Measurements from ENCODE around the gene CTNND2. TPM values are rescaled to one million over a fixed set of nuclear protein-coding genes. Genes with fewer than 3 reads are reported as not detected.

CTNND2 gene
- total and polyA plus RNA-seq, 10 of the 15 experiments (the other 5 are each of a cell fraction or from before 2014, with no cell fraction given), result 0.02 to 0.16 (median 0.04) TPM; not detected in 7

DNA sequence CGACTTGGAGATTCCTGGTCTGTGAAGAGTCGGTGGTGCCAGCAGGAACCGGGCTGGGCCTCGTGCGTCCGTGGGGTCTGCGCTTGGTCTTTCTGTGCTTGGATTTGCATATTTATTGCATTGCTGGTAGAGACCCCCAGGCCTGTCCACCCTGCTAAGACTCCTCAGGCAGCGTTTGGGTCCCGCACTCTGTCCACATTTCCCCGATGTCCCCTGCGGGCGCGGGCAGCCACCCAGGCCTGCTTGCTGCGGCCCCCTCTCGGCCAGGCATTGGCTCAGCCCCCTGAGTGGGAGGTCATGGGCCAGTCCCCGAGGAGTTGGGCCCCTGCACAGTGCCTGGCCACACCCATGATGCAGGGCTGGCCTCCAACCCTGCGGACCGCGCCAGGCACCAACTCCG, 27.4 kb upstream of the CTNND2 start:
- no peaks in the 10 kb centered on the region for H3K27me3 ChIP-seq (replicated peaks in 1 of 2; ENCODE audit: control insufficient read depth in 2 of 2, insufficient read depth in 2 of 2, low read length in 1 of 2)
- CTCF ChIA-PET, result no interaction called here
- FAIRE-seq, result no peak
- in situ Hi-C loops (cut with MboI) (no loop called here), intact Hi-C loops (cut with micrococcal nuclease; ENCODE audit: unreplicated experiment) (no loop called here)
- H4K20me1 ChIP-seq (ENCODE audit: control insufficient read depth, insufficient read depth), result no peaks in the 10 kb centered on the region
- no peaks in the 10 kb centered on the region for H3K79me2 ChIP-seq (ENCODE audit: control insufficient read depth, insufficient read depth, low read length)
- H3K4me2 ChIP-seq (ENCODE audit: control insufficient read depth, insufficient read depth), result no peak overlapping the region
- H3K9ac ChIP-seq (ENCODE audit: control insufficient read depth, insufficient read depth, low read length), result no peak overlapping the region
- BruUV-seq (replicated peaks), result no TSS peak
- 60% methylated on average over 20 of the region's 20 CpGs for WGBS (ENCODE audit: insufficient coverage, insufficient replicate concordance, low lambda C conversion rate, missing lambda C conversion rate)
- H3K9me3 ChIP-seq (replicated peaks; ENCODE audit: control insufficient read depth, insufficient read depth, low read length), result no peaks in the 10 kb centered on the region
- H3K27ac ChIP-seq (ENCODE audit: control insufficient read depth, insufficient read depth), result no peak overlapping the region
- SMC1A ChIA-PET (ENCODE audit: uncharacterized antibody, unreplicated experiment), result no interaction called here
- RAD21 ChIA-PET (ENCODE audit: unreplicated experiment), result no interaction called here
- no peaks in the 10 kb centered on the region for H3K36me3 ChIP-seq (ENCODE audit: control insufficient read depth in 2 of 2, insufficient read depth in 2 of 2, low read length in 1 of 2)
- H2AFZ ChIP-seq (ENCODE audit: control insufficient read depth, low read depth, low read length), result no peak overlapping the region
- no peak for ATAC-seq
- no peak for DNase-seq (ENCODE audit: low read depth, low spot score)
- POLR2A ChIA-PET, result no interaction called here
- no peak overlapping the region for H3K4me3 ChIP-seq
- TF ChIP-seq, protein P1, sequence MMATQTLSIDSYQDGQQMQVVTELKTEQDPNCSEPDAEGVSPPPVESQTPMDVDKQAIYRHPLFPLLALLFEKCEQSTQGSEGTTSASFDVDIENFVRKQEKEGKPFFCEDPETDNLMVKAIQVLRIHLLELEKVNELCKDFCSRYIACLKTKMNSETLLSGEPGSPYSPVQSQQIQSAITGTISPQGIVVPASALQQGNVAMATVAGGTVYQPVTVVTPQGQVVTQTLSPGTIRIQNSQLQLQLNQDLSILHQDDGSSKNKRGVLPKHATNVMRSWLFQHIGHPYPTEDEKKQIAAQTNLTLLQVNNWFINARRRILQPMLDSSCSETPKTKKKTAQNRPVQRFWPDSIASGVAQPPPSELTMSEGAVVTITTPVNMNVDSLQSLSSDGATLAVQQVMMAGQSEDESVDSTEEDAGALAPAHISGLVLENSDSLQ (IDR thresholded peaks at IDR 0.05), result no peak
- TF ChIP-seq, protein P2, sequence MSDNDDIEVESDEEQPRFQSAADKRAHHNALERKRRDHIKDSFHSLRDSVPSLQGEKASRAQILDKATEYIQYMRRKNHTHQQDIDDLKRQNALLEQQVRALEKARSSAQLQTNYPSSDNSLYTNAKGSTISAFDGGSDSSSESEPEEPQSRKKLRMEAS (IDR thresholded peaks at IDR 0.05; ENCODE audit: low read depth, low read length), result no peak
- TF ChIP-seq, protein P3, sequence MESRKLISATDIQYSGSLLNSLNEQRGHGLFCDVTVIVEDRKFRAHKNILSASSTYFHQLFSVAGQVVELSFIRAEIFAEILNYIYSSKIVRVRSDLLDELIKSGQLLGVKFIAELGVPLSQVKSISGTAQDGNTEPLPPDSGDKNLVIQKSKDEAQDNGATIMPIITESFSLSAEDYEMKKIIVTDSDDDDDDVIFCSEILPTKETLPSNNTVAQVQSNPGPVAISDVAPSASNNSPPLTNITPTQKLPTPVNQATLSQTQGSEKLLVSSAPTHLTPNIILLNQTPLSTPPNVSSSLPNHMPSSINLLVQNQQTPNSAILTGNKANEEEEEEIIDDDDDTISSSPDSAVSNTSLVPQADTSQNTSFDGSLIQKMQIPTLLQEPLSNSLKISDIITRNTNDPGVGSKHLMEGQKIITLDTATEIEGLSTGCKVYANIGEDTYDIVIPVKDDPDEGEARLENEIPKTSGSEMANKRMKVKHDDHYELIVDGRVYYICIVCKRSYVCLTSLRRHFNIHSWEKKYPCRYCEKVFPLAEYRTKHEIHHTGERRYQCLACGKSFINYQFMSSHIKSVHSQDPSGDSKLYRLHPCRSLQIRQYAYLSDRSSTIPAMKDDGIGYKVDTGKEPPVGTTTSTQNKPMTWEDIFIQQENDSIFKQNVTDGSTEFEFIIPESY (IDR thresholded peaks at IDR 0.05), result no peak
- no peak for TF ChIP-seq ZNF207 (IDR thresholded peaks at IDR 0.05; ENCODE audit: borderline replicate concordance)
- H3K4me1 ChIP-seq (ENCODE audit: control insufficient read depth, insufficient read depth, low read length), result no peaks in the 10 kb centered on the region

DNA sequence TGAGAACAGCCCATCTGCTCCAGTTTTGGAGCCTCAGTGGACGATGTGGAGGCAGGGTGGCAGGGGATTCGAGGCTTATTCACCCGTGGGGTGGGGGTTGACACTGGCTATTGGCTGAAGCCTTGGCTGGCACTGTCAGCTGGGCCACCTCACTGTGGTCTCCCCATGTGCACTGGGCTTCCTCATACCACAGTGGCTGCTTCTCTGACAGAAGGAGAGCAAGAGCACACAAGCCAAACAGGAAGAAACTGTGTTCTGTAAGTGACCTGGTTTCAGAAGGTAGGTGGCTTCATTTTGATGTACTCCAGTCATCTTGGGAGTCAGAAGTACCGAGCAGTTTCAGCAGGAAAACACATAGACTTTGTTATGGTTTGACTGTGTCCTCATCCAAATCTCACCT, 24.7 kb upstream of the CTNND2 start:
- Histone ChIP-seq H3K4me2 (ENCODE audit: control insufficient read depth, insufficient read depth) (no peak overlapping the region), H2AFZ (ENCODE audit: control insufficient read depth, low read depth, low read length) (no peak overlapping the region), H3K4me1 (ENCODE audit: control insufficient read depth, insufficient read depth, low read length) (no peaks in the 10 kb centered on the region), H3K27ac (ENCODE audit: control insufficient read depth, insufficient read depth) (no peak overlapping the region), H3K9ac (ENCODE audit: control insufficient read depth, insufficient read depth, low read length) (no peak overlapping the region), H4K20me1 (ENCODE audit: control insufficient read depth, insufficient read depth) (no peaks in the 10 kb centered on the region), H3K79me2 (ENCODE audit: control insufficient read depth, insufficient read depth, low read length) (no peaks in the 10 kb centered on the region), H3K9me3 (replicated peaks; ENCODE audit: control insufficient read depth, insufficient read depth, low read length) (no peaks in the 10 kb centered on the region), H3K27me3 (replicated peaks in 1 of 2; ENCODE audit: control insufficient read depth in 2 of 2, insufficient read depth in 2 of 2, low read length in 1 of 2) (no peaks in the 10 kb centered on the region), H3K4me3 (no peak overlapping the region), H3K36me3 (ENCODE audit: control insufficient read depth in 2 of 2, insufficient read depth in 2 of 2, low read length in 1 of 2) (no peaks in the 10 kb centered on the region)
- CTCF ChIA-PET, result interaction anchor here (0.6 kb wide), 1 partner anchor 1843 kb away, joined by 3 read pairs; no protein-coding TSS in a partner anchor
- WGBS (ENCODE audit: insufficient coverage, insufficient replicate concordance, low lambda C conversion rate, missing lambda C conversion rate), result 0% methylated on average over 4 of the region's 4 CpGs
- FAIRE-seq (no peak), ATAC-seq (no peak), DNase-seq (ENCODE audit: low read depth, low spot score) (no peak)
- RAD21 ChIA-PET (ENCODE audit: unreplicated experiment), result no interaction called here
- in situ Hi-C loops (cut with MboI), result no loop called here
- TF ChIP-seq POLR2A (IDR thresholded peaks at IDR 0.05; ENCODE audit: low read depth, low read length), result no peak
- SMC1A ChIA-PET (ENCODE audit: uncharacterized antibody, unreplicated experiment), result no interaction called here
- BruUV-seq (replicated peaks), result no TSS peak
- intact Hi-C loops (cut with micrococcal nuclease; ENCODE audit: unreplicated experiment), result no loop called here
- POLR2A ChIA-PET, result no interaction called here

Measured in GM12878 (cell line).